Endothelial cell of umbilical vein (primary cell): Measurements from ENCODE around the gene MLF2. TPM values are rescaled to one million over a fixed set of nuclear protein-coding genes. Genes with fewer than 3 reads are reported as not detected.
"Not testable (repeated sequence)": the region's sequence is repeated elsewhere in the genome, so short reads cannot be mapped to it uniquely, and the experiment has no call there.

Experiments used
- BruUV-seq: library from RNA; stranded (reverse); fragments of 400-500 nt; replicated peaks from 2 replicates; lab custom pipeline; 2021; lab: Mats Ljungman, UMichigan
- CTCF ChIA-PET: fragments of 300-600, 350-600 bp; sonication (Branson Sonifier 250); formaldehyde crosslinking; loops from one replicate; lab custom pipeline; 2021; ENCODE audit warnings: antibody characterized with exemption, inconsistent platforms; lab: Charles Lee
- POLR2A ChIA-PET: fragments of 300-600, 350-600 bp; sonication (Branson Sonifier 250); formaldehyde crosslinking; loops from one replicate; lab custom pipeline; 2021; ENCODE audit warnings: antibody characterized with exemption, inconsistent platforms; lab: Charles Lee
- DNase-seq: peaks from one replicate; pipeline ENCODE4 v3.0.0-alpha.2; 2011; ENCODE audit warnings: low read depth, low spot score
- FAIRE-seq: peaks from 2 replicates; lab custom pipeline; 2011; peaks lifted over from hg19 to GRCh38; lab: Jason Lieb, UNC
- H2AFZ ChIP-seq: 2 replicates; pipeline ENCODE4 v1.6.0; 2012; ENCODE audit warnings: low read depth, low read length, control low read depth, inconsistent platforms
- H3K27ac ChIP-seq: 2 replicates; pipeline ENCODE4 v1.5.1; 2011; ENCODE audit warnings: low read depth, mild to moderate bottlenecking, control low read depth, low read length, moderate library complexity; ENCODE audit not compliant: insufficient read depth
- H3K27me3 ChIP-seq, 2 experiments: 2 replicates each; pipeline versions ENCODE4 v1.6.0 to v1.6.1; 2011; ENCODE audit warnings: low read length in 2 of 2, mixed read lengths in 1 of 2; ENCODE audit not compliant: control insufficient read depth in 2 of 2, insufficient read depth in 2 of 2
- H3K36me3 ChIP-seq, 2 experiments: 2 replicates in 1 of 2; 3 replicates in 1 of 2; pipeline ENCODE4 v1.5.1; 2011; ENCODE audit warnings: low read length in 2 of 2, mild to moderate bottlenecking in 1 of 2, moderate library complexity in 1 of 2; ENCODE audit not compliant: control insufficient read depth in 2 of 2, insufficient read depth in 2 of 2; ENCODE audit errors: extremely low read depth in 1 of 2
- H3K4me1 ChIP-seq: 3 replicates; pipeline ENCODE4 v1.5.1; 2011; ENCODE audit warnings: mild to moderate bottlenecking, low read length; ENCODE audit not compliant: control insufficient read depth, insufficient read depth; ENCODE audit errors: extremely low read depth
- H3K4me2 ChIP-seq: 2 replicates; pipeline ENCODE4 v1.6.1; 2011; ENCODE audit warnings: low read length, control low read depth, mixed read lengths; ENCODE audit not compliant: insufficient read depth
- H3K4me3 ChIP-seq, 3 experiments: fragments of 200-600 bp in 1 of 3; sonication (generic), shearing (Covaris generic) in 1 of 3; replicated peaks in 1 of 3; 2 replicates each; pipeline ENCODE4 v1.5.1; 2011 to 2016; ENCODE audit warnings: control low read depth in 3 of 3, low read length in 3 of 3, mild to moderate bottlenecking in 2 of 3, inconsistent platforms in 1 of 3, low read depth in 1 of 3, moderate library complexity in 1 of 3; ENCODE audit not compliant: insufficient read depth in 1 of 3
- H3K79me2 ChIP-seq: 2 replicates; pipeline ENCODE4 v1.6.0; 2012; ENCODE audit warnings: low read length, inconsistent platforms; ENCODE audit not compliant: control insufficient read depth, insufficient read depth
- H3K9ac ChIP-seq: replicated peaks from 2 replicates; pipeline ENCODE3; 2011; ENCODE audit warnings: low read length, control low read depth; ENCODE audit not compliant: insufficient read depth; ENCODE audit errors: extremely low read depth
- H3K9me1 ChIP-seq: replicated peaks from 3 replicates; pipeline ENCODE4 v1.6.0; 2011; ENCODE audit warnings: mild to moderate bottlenecking, low read length; ENCODE audit not compliant: control insufficient read depth, insufficient read depth; ENCODE audit errors: extremely low read depth
- H3K9me3 ChIP-seq: replicated peaks from 2 replicates; pipeline ENCODE4 v1.5.1; 2012; ENCODE audit warnings: low read length, inconsistent platforms; ENCODE audit not compliant: control insufficient read depth, insufficient read depth
- H4K20me1 ChIP-seq: replicated peaks from 2 replicates; pipeline ENCODE3; 2011; ENCODE audit warnings: mild to moderate bottlenecking, low read length; ENCODE audit not compliant: control insufficient read depth, insufficient read depth; ENCODE audit errors: extremely low read depth
- CTCF ChIP-seq, 2 donors: IDR thresholded peaks; 1 replicate in 1 of 2; 2 replicates in 1 of 2; pipeline ENCODE4 v1.5.1; 2011; ENCODE audit warnings: low read length in 2 of 2, mild to moderate bottlenecking in 2 of 2, moderate library complexity in 2 of 2, control low read depth in 1 of 2, inconsistent platforms in 1 of 2, low read depth in 1 of 2; ENCODE audit not compliant: insufficient read depth in 1 of 2; ENCODE audit errors: extremely low read depth in 1 of 2
- EZH2 ChIP-seq: IDR thresholded peaks from 2 replicates; pipeline ENCODE4 v1.6.1; 2012; ENCODE audit warnings: borderline replicate concordance, low read depth, mild to moderate bottlenecking, moderate library complexity, low read length, inconsistent platforms; ENCODE audit not compliant: severe bottlenecking
- FOS ChIP-seq: IDR thresholded peaks from 2 replicates; pipeline ENCODE4 v1.6.1; 2011; ENCODE audit warnings: mild to moderate bottlenecking, low read length, moderate library complexity, borderline replicate concordance; ENCODE audit not compliant: insufficient read depth
- GATA2 ChIP-seq: IDR thresholded peaks from 2 replicates; pipeline ENCODE4 v1.7.0; 2011; ENCODE audit warnings: low read depth, mild to moderate bottlenecking, moderate library complexity, mixed read lengths, low read length; ENCODE audit not compliant: insufficient read length, insufficient read depth
- JUN ChIP-seq: IDR thresholded peaks from 2 replicates; pipeline ENCODE4 v1.6.1; 2011; ENCODE audit warnings: borderline replicate concordance, low read depth; ENCODE audit not compliant: insufficient read length, insufficient read depth
- MAX ChIP-seq: IDR thresholded peaks from 2 replicates; pipeline ENCODE4 v1.6.1; 2011; ENCODE audit not compliant: insufficient read depth, insufficient read length
- MYC ChIP-seq: IDR thresholded peaks from one replicate; pipeline ENCODE4 v1.6.1; 2011; ENCODE audit warnings: mild to moderate bottlenecking, low read depth, low read length
- POLR2A ChIP-seq: IDR thresholded peaks from 2 replicates; pipeline ENCODE4 v1.6.1; 2012; ENCODE audit warnings: low read depth, mild to moderate bottlenecking, control low read depth, low read length
- POLR2AphosphoS5 ChIP-seq: IDR thresholded peaks from 2 replicates; pipeline ENCODE4 v1.6.1; 2012; ENCODE audit warnings: low read depth, mild to moderate bottlenecking, control low read depth, low read length, moderate library complexity; ENCODE audit not compliant: insufficient read depth
- dilution Hi-C: fragments of 300-500 bp; cut with MboI; formaldehyde crosslinking; loops from one replicate; pipeline ENCODE4 v1.15.0; 2019; ENCODE audit warnings: low sequenced_read_pairs; ENCODE audit not compliant: extremely low pct_ligation_motif_present
- intact Hi-C: fragments of 100-400 bp; cut with micrococcal nuclease; formaldehyde crosslinking; loops from one replicate; pipeline ENCODE4 v1.10.0; 2022
- polyA plus RNA-seq, 4 experiments: library from polyadenylated mRNA; depleted of rRNA in 3 of 4; stranded (reverse) in 3 of 4; unstranded in 1 of 4; fragments of >200 nt; gene quantifications; 2 replicates each; pipeline versions ENCODE4 v1.2.1 to v1.2.3, GENCODE V29; 2011 to 2012; ENCODE audit warnings: missing spikeins in 1 of 4
- total RNA-seq: library from RNA; stranded (reverse); gene quantifications from 2 replicates; pipeline ENCODE4 v1.2.3, GENCODE V29; 2021

The MLF2 gene
- total and polyA plus RNA-seq, 2 donors (not counting 3 experiments of a cell fraction or from before 2014, with no cell fraction given): 147 to 306 TPM

GRCh38 chr12:6745741-6746525 is 7.0 kb downstream of the MLF2 start:
- no TSS peak for BruUV-seq
- Histone ChIP-seq H4K20me1 (no peaks in the 10 kb centered on the region), H3K4me1 (no peaks in the 10 kb centered on the region), H3K4me3 (no peak overlapping the region), H3K4me2 (no peak overlapping the region), H3K36me3 (peaks cover 21 to 37% of the 10 kb centered on the region in 2 experiments), H3K27me3 (no peaks in the 10 kb centered on the region), H2AFZ (no peak overlapping the region), H3K79me2 (no peaks in the 10 kb centered on the region), H3K9me1 (no peaks in the 10 kb centered on the region), H3K9me3 (no peaks in the 10 kb centered on the region), H3K9ac (no peak overlapping the region), H3K27ac (no peak overlapping the region)
- ChIA-PET POLR2A (interaction anchor here (0.6 kb wide), 2 partner anchors 75 to 138 kb away, joined by 3 to 4 read pairs; no protein-coding TSS in a partner anchor), CTCF (no interaction called here)
- FAIRE-seq (no peak), DNase-seq (no peak)
- dilution Hi-C loops (no loop called here), intact Hi-C loops (no loop called here)
- TF ChIP-seq POLR2AphosphoS5 (no peak), MAX (no peak), MYC (no peak), CTCF (IDR thresholded peaks at IDR 0.05; ENCODE audit: extremely low read depth in 1 of 2, insufficient read depth in 1 of 2, low read depth in 1 of 2, low read length in 2 of 2) (no peak), GATA2 (no peak), EZH2 (no peak), JUN (no peak), POLR2A (no peak), FOS (no peak)

- H3K27ac ChIP-seq, BruUV-seq, H3K9ac ChIP-seq, H3K4me3 ChIP-seq, H3K79me2 ChIP-seq, H3K4me2 ChIP-seq, intact Hi-C loops, H4K20me1 ChIP-seq, DNase-seq, H3K9me3 ChIP-seq, H3K4me1 ChIP-seq, H2AFZ ChIP-seq, dilution Hi-C loops, H3K9me1 ChIP-seq, H3K27me3 ChIP-seq: not testable (repeated sequence)
- CTCF ChIA-PET: interaction anchor here (4.2 kb wide), 1 partner anchor 10 kb away, joined by 13 read pairs; the partner anchor contains the start of gene MLF2
- FAIRE-seq: peak; percentile 21
- peaks cover 6 to 16% of the 10 kb centered on the region in 2 experiments for H3K36me3 ChIP-seq
- POLR2A ChIA-PET: interaction anchor here (0.7 kb wide), 1 partner anchor 19 kb away, joined by 3 read pairs; no protein-coding TSS in a partner anchor
Measured at GRCh38 chr12:6743300-6743699, 9.6 kb downstream of the MLF2 start.
